ENCODE measurements around the gene BTBD9. TPM values are rescaled to one million over a fixed set of nuclear protein-coding genes. Genes with fewer than 3 reads are reported as not detected.
A peak's percentile ranks its signal among the peaks of the same experiment; 100 is the strongest.

Gene BTBD9
- polyA plus RNA-seq, 2 of the 4 experiments (the other 2 are of a cell fraction), result 2.3 to 4.6 TPM

GRCh38 chr6:38495518-38495917 lies 144.2 kb downstream of the BTBD9 start:
- ChIA-PET POLR2A (no interaction called here), CTCF (interaction anchor here (1.2 kb wide), 1 partner anchor 1011 kb away, joined by 3 read pairs; no protein-coding TSS in a partner anchor)
- no peak for DNase-seq (ENCODE audit: low read depth in 1 of 2, low spot score in 1 of 2)
- FAIRE-seq, result no peak
- H3K27ac ChIP-seq, result no peak overlapping the region
- 75% methylated on average over 5 of the region's 5 CpGs for WGBS (ENCODE audit: missing lambda C conversion rate)
- H3K4me3 ChIP-seq, result no peak overlapping the region
- no peaks in the 10 kb centered on the region for H3K4me1 ChIP-seq
- H3K4me2 ChIP-seq, result no peak overlapping the region
- no peaks in the 10 kb centered on the region for H3K9me3 ChIP-seq
- TF ChIP-seq MAZ (IDR thresholded peaks at IDR 0.05; ENCODE audit: borderline replicate concordance, low read depth, low read length) (no peak), PHF8 (IDR thresholded peaks at IDR 0.05; ENCODE audit: borderline replicate concordance, low read depth) (no peak), NR3C1 (IDR thresholded peaks at IDR 0.05) (no peak), TFCP2L1 (CRISPR knock-in tag; IDR thresholded peaks at IDR 0.05) (no peak), HOXA7 (CRISPR knock-in tag; IDR thresholded peaks at IDR 0.05) (no peak), CHD4 (IDR thresholded peaks at IDR 0.05; ENCODE audit: borderline replicate concordance) (no peak), RARB (CRISPR knock-in tag; IDR thresholded peaks at IDR 0.05) (no peak), MAFK (IDR thresholded peaks at IDR 0.05; ENCODE audit: partially characterized antibody) (no peak), RNF2 (IDR thresholded peaks at IDR 0.05; ENCODE audit: borderline replicate concordance, low read depth) (no peak), NPAS2 (CRISPR knock-in tag; IDR thresholded peaks at IDR 0.05; ENCODE audit: borderline replicate concordance) (no peak), NFE2L2 (conservative IDR thresholded peaks at IDR 0.05; ENCODE audit: low read length) (no peak), GATA3 (IDR thresholded peaks at IDR 0.05; ENCODE audit: borderline replicate concordance) (no peak), EHMT2 (IDR thresholded peaks at IDR 0.05; ENCODE audit: low read depth) (no peak), FOSL2 (IDR thresholded peaks at IDR 0.05) (no peak), FOSL2 (CRISPR knock-in tag; IDR thresholded peaks at IDR 0.05) (no peak), CHD2 (IDR thresholded peaks at IDR 0.05; ENCODE audit: low read length, partially characterized antibody) (no peak), ESRRA (IDR thresholded peaks at IDR 0.05; ENCODE audit: borderline replicate concordance, low read length) (no peak), RFX5 (IDR thresholded peaks at IDR 0.05) (no peak)
- TF ChIP-seq, protein P1, sequence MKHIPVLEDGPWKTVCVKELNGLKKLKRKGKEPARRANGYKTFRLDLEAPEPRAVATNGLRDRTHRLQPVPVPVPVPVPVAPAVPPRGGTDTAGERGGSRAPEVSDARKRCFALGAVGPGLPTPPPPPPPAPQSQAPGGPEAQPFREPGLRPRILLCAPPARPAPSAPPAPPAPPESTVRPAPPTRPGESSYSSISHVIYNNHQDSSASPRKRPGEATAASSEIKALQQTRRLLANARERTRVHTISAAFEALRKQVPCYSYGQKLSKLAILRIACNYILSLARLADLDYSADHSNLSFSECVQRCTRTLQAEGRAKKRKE (CRISPR knock-in tag; IDR thresholded peaks at IDR 0.05; ENCODE audit: low read depth), result no peak
- no peak for ATAC-seq

DNA sequence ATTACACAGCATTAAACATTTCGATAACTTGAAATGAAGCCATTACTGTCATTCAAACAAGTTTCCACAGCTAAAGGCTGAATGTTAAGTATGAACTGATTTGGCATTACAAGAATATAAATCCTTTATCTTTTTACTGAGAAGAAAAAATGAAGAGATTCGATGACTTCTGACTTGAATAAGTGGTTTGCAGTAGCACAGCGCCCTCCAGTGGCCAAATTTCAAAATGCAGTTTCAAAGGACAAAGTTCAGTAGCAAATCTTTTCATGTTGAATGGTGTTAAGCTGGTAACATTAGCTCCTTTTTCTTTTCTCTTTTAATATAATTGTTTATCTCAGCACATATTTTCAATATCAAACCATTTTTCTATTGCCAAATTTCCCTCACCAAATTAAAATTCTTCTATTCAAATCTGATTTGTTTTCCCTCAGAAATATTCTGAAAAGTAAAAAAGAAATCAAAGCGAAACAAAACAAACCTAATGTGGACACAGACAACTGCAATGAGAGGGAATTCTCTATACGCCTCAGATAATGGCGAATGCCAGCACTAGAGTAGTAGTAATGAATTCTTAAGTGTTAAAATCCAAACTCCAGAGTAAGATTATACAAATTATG lies 145.7 kb downstream of the BTBD9 start:
- ChIA-PET CTCF (interaction anchor here (0.6 to 2.0 kb wide), 36 partner anchors 9 to 1016 kb away, joined by 3 to 16 read pairs (median 4); no protein-coding TSS in a partner anchor), POLR2A (no interaction called here)
- H3K4me1 ChIP-seq, result no peaks in the 10 kb centered on the region
- no peak for FAIRE-seq
- no peak overlapping the region for H3K4me2 ChIP-seq
- ATAC-seq, result peak in 1 of 2 experiments; percentile 57; a peak in 1 of 6 replicates
- no peak overlapping the region for H3K4me3 ChIP-seq
- TF ChIP-seq RAD21 (conservative IDR thresholded peaks at IDR 0.05 in 1 of 2, IDR thresholded peaks at IDR 0.05 in 1 of 2) (peak; percentile 90 to 94), SMC3 (IDR thresholded peaks at IDR 0.05) (peak; percentile 86), KDM5A (IDR thresholded peaks at IDR 0.05) (no peak), NR3C1 (IDR thresholded peaks at IDR 0.05) (no peak), EP300 (IDR thresholded peaks at IDR 0.05) (no peak), CEBPB (IDR thresholded peaks at IDR 0.05) (no peak), CBX2 (IDR thresholded peaks at IDR 0.05; ENCODE audit: borderline replicate concordance, low read depth) (no peak), CTCF (IDR thresholded peaks at IDR 0.05) (peak; percentile 91), MAFK (IDR thresholded peaks at IDR 0.05; ENCODE audit: partially characterized antibody) (peak; percentile 19), JUNB (IDR thresholded peaks at IDR 0.05) (no peak), CBX8 (IDR thresholded peaks at IDR 0.05) (no peak), HOXB13 (CRISPR knock-in tag; IDR thresholded peaks at IDR 0.05; ENCODE audit: low read depth) (no peak)
- TF ChIP-seq, protein P2, sequence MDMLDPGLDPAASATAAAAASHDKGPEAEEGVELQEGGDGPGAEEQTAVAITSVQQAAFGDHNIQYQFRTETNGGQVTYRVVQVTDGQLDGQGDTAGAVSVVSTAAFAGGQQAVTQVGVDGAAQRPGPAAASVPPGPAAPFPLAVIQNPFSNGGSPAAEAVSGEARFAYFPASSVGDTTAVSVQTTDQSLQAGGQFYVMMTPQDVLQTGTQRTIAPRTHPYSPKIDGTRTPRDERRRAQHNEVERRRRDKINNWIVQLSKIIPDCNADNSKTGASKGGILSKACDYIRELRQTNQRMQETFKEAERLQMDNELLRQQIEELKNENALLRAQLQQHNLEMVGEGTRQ (IDR thresholded peaks at IDR 0.05), result no peak
- no peak overlapping the region for H3K27ac ChIP-seq
- 31% methylated on average over 6 of the region's 6 CpGs for WGBS (ENCODE audit: missing lambda C conversion rate)
- H3K9me3 ChIP-seq, result no peaks in the 10 kb centered on the region
- peak in 1 of 2 experiments; percentile 67 for DNase-seq (ENCODE audit: low read depth in 1 of 2, low spot score in 1 of 2)

Measured in A549 (cell line).